HCT116 (cell line): ENCODE data around the gene DDX24. TPM values are rescaled to one million over a fixed set of nuclear protein-coding genes. Genes with fewer than 3 reads are reported as not detected.
A peak's percentile ranks its signal among the peaks of the same experiment; 100 is the strongest.

ENCODE experiments used
- ATAC-seq: fragments of 200-7000 bp; cut with Tn5 transposase; 2 replicates; pipeline ENCODE4 v1.9.1; 2020; ENCODE audit warnings: mild to moderate bottlenecking, moderate library complexity
- BruUV-seq: library from RNA; stranded (reverse); fragments of 400-500 nt; replicated peaks from 2 replicates; lab custom pipeline; 2021; lab: Mats Ljungman, UMichigan
- CTCF ChIA-PET: fragments of 300-600 bp; sonication (Branson Sonifier 250); formaldehyde crosslinking; loops from one replicate; lab custom pipeline; 2021; ENCODE audit warnings: antibody characterized with exemption; lab: Charles Lee
- POLR2A ChIA-PET: fragments of 300-600, 350-600 bp; sonication (Branson Sonifier 250); formaldehyde crosslinking; loops from one replicate; lab custom pipeline; 2021; ENCODE audit warnings: antibody characterized with exemption; lab: Charles Lee
- RAD21 ChIA-PET, 2 experiments: fragments of 300-600 bp; sonication (Branson Sonifier 250); formaldehyde crosslinking; loops; one replicate each; lab custom pipeline; 2023; ENCODE audit warnings: low total read pairs in 2 of 2; ENCODE audit not compliant: uncharacterized antibody in 2 of 2, unreplicated experiment in 2 of 2, low non-redundant PET in 1 of 2; lab: Charles Lee
- DNase-seq: peaks from one replicate; pipeline ENCODE4 v3.0.0-alpha.2; 2010; ENCODE audit warnings: low read depth, low spot score
- H2AFZ ChIP-seq: fragments of 200-600 bp; shearing (Covaris generic), sonication (generic); 2 replicates; pipeline ENCODE4 v1.6.1; 2017; ENCODE audit warnings: low read depth, mixed run types, mixed read lengths, antibody characterized with exemption, low read length; ENCODE audit not compliant: poor library complexity, severe bottlenecking
- H3K27ac ChIP-seq: 2 replicates; pipeline ENCODE4 v1.5.1; 2012; ENCODE audit warnings: low read depth, low read length
- H3K27me3 ChIP-seq: fragments of 200-600 bp; sonication (generic); 2 replicates; pipeline ENCODE4 v1.6.1; 2016; ENCODE audit warnings: mixed run types, low read length, mixed read lengths; ENCODE audit not compliant: insufficient read depth
- H3K36me3 ChIP-seq, 2 experiments: fragments of 200-500 bp in 1 of 2; fragments of 200-600 bp in 1 of 2; sonication (Bioruptor generic) in 1 of 2; sonication (generic) in 1 of 2; 2 replicates each; pipeline versions ENCODE4 v1.5.1 to v1.6.1; 2014 to 2016; ENCODE audit warnings: low read length in 2 of 2, inconsistent platforms in 1 of 2, mixed read lengths in 1 of 2, mixed run types in 1 of 2; ENCODE audit not compliant: insufficient read depth in 2 of 2, control insufficient read depth in 1 of 2
- H3K4me1 ChIP-seq, 2 experiments: fragments of 200-600 bp in 1 of 2; sonication (generic) in 1 of 2; 2 replicates each; pipeline versions ENCODE4 v1.5.1 to v1.6.1; 2012 to 2017; ENCODE audit warnings: low read length in 2 of 2, inconsistent platforms in 1 of 2, mild to moderate bottlenecking in 1 of 2, mixed read lengths in 1 of 2, mixed run types in 1 of 2, moderate library complexity in 1 of 2; ENCODE audit not compliant: insufficient read depth in 2 of 2, control insufficient read depth in 1 of 2
- H3K4me2 ChIP-seq: fragments of 200-600 bp; sonication (generic); 2 replicates; pipeline ENCODE4 v1.6.1; 2017; ENCODE audit warnings: mixed run types, low read length, mixed read lengths
- H3K4me3 ChIP-seq, 2 experiments: fragments of 200-600 bp in 1 of 2; sonication (generic) in 1 of 2; replicated peaks in 1 of 2; 2 replicates each; pipeline ENCODE4 v1.5.1; 2011 to 2016; ENCODE audit warnings: low read length in 2 of 2, control low read depth in 1 of 2, low read depth in 1 of 2, mild to moderate bottlenecking in 1 of 2, mixed read lengths in 1 of 2, mixed run types in 1 of 2
- H3K79me2 ChIP-seq: fragments of 200-600 bp; sonication (generic); 2 replicates; pipeline ENCODE4 v1.6.1; 2017; ENCODE audit warnings: mild to moderate bottlenecking, mixed run types, low read length, moderate library complexity, mixed read lengths; ENCODE audit not compliant: insufficient read depth
- H3K9ac ChIP-seq: fragments of 200-600 bp; sonication (generic); 2 replicates; pipeline ENCODE4 v1.6.1; 2016; ENCODE audit warnings: low read length, mixed read lengths
- H3K9me2 ChIP-seq: fragments of 200-600 bp; sonication (generic), shearing (Covaris generic); 2 replicates; pipeline ENCODE4 v1.6.1; 2017; ENCODE audit warnings: mixed run types, mild to moderate bottlenecking, moderate library complexity; ENCODE audit not compliant: insufficient read depth
- H3K9me3 ChIP-seq, 2 experiments: fragments of 200-500 bp in 1 of 2; fragments of 200-600 bp in 1 of 2; sonication (Bioruptor generic) in 1 of 2; sonication (generic) in 1 of 2; 2 replicates each; pipeline ENCODE4 v1.6.1; 2014 to 2017; ENCODE audit warnings: low read length in 2 of 2, mixed read lengths in 2 of 2, inconsistent platforms in 1 of 2, low read depth in 1 of 2, mild to moderate bottlenecking in 1 of 2, mixed run types in 1 of 2, moderate library complexity in 1 of 2; ENCODE audit not compliant: control insufficient read depth in 1 of 2, insufficient read depth in 1 of 2
- H4K20me1 ChIP-seq: fragments of 200-600 bp; sonication (generic), shearing (Covaris generic); 2 replicates; pipeline ENCODE4 v1.6.1; 2017; ENCODE audit warnings: mixed run types, mild to moderate bottlenecking, moderate library complexity; ENCODE audit not compliant: insufficient read depth
- CEBPB ChIP-seq: IDR thresholded peaks from 2 replicates; pipeline ENCODE4 v1.6.1; 2012; ENCODE audit warnings: low read depth
- EGR1 ChIP-seq: IDR thresholded peaks from 2 replicates; pipeline ENCODE4 v1.6.1; 2012; ENCODE audit warnings: low read depth
- ELF1 ChIP-seq: IDR thresholded peaks from 2 replicates; pipeline ENCODE4 v1.6.1; 2012; ENCODE audit warnings: low read depth, borderline replicate concordance
- EZH2phosphoT487 ChIP-seq: fragments of 200-600 bp; IDR thresholded peaks from 2 replicates; pipeline ENCODE4 v1.6.1; 2018; ENCODE audit warnings: antibody characterized with exemption, borderline replicate concordance
- FOSL1 ChIP-seq: IDR thresholded peaks from 2 replicates; pipeline ENCODE4 v1.6.1; 2012; ENCODE audit warnings: low read depth
- JUND ChIP-seq: IDR thresholded peaks from 2 replicates; pipeline ENCODE4 v1.6.1; 2012
- MAX ChIP-seq: IDR thresholded peaks from 2 replicates; pipeline ENCODE4 v1.6.1; 2012
- POLR2AphosphoS5 ChIP-seq: IDR thresholded peaks from 2 replicates; pipeline ENCODE4 v1.6.1; 2011; ENCODE audit warnings: mild to moderate bottlenecking, low read depth, low read length, moderate library complexity
- RAD21 ChIP-seq: IDR thresholded peaks from 2 replicates; pipeline ENCODE4 v1.6.1; 2012; ENCODE audit warnings: low read depth, mild to moderate bottlenecking
- REST ChIP-seq: IDR thresholded peaks from 2 replicates; pipeline ENCODE4 v1.6.1; 2012; ENCODE audit warnings: low read depth
- SIN3A ChIP-seq: IDR thresholded peaks from 2 replicates; pipeline ENCODE4 v1.6.1; 2012; ENCODE audit warnings: low read depth
- SP1 ChIP-seq: IDR thresholded peaks from 2 replicates; pipeline ENCODE4 v1.6.1; 2012; ENCODE audit warnings: low read depth
- SRF ChIP-seq: IDR thresholded peaks from 2 replicates; pipeline ENCODE4 v1.6.1; 2012; ENCODE audit warnings: low read depth
- TCF7L2 ChIP-seq: IDR thresholded peaks from 2 replicates; pipeline ENCODE4 v1.7.0; 2011; ENCODE audit warnings: borderline replicate concordance, inconsistent platforms; ENCODE audit not compliant: insufficient read depth, insufficient read length; ENCODE audit errors: extremely low read depth
- YY1 ChIP-seq: IDR thresholded peaks from 2 replicates; pipeline ENCODE4 v1.6.1; 2011; ENCODE audit warnings: low read length, low read depth, moderate library complexity, mild to moderate bottlenecking; ENCODE audit not compliant: insufficient replicate concordance; ENCODE audit errors: extremely low read depth
- ZBTB33 ChIP-seq: IDR thresholded peaks from 2 replicates; pipeline ENCODE4 v1.6.1; 2011; ENCODE audit warnings: mild to moderate bottlenecking, low read length, moderate library complexity; ENCODE audit not compliant: insufficient replicate concordance; ENCODE audit errors: extremely low read depth
- ZFX ChIP-seq: fragments of 450-650 bp; IDR thresholded peaks from 2 replicates; pipeline ENCODE4 v1.6.1; 2017
- ZNF274 ChIP-seq: fragments of 200-500 bp; sonication (Bioruptor generic); IDR thresholded peaks from 2 replicates; pipeline ENCODE4 v1.6.1; 2014; ENCODE audit warnings: mild to moderate bottlenecking, low read depth, low read length, inconsistent platforms
- intact Hi-C: fragments of 100-400 bp; cut with micrococcal nuclease; formaldehyde crosslinking; loops from 2 replicates; pipeline ENCODE4 v1.10.0; 2022
- total RNA-seq: library from RNA; stranded (reverse); gene quantifications from one replicate; pipeline ENCODE4 v1.2.1, GENCODE V29; 2021; ENCODE audit not compliant: unreplicated experiment
- TF ChIP-seq, protein P1 (sequence below), 3 experiments: fragments of 200-600 bp in 1 of 3; sonication (generic) in 1 of 3; IDR thresholded peaks in 2 of 3; conservative IDR thresholded peaks in 1 of 3; 2 replicates each; pipeline ENCODE4 v1.5.1; 2012 to 2017; ENCODE audit warnings: low read depth in 2 of 3, low read length in 2 of 3, antibody characterized with exemption in 1 of 3, borderline replicate concordance in 1 of 3, control low read depth in 1 of 3, mild to moderate bottlenecking in 1 of 3, mixed read lengths in 1 of 3, mixed run types in 1 of 3, moderate library complexity in 1 of 3; ENCODE audit not compliant: insufficient read depth in 1 of 3

DDX24 gene
- total RNA-seq, 1 experiment from 2014 or later: 169 TPM

DNA sequence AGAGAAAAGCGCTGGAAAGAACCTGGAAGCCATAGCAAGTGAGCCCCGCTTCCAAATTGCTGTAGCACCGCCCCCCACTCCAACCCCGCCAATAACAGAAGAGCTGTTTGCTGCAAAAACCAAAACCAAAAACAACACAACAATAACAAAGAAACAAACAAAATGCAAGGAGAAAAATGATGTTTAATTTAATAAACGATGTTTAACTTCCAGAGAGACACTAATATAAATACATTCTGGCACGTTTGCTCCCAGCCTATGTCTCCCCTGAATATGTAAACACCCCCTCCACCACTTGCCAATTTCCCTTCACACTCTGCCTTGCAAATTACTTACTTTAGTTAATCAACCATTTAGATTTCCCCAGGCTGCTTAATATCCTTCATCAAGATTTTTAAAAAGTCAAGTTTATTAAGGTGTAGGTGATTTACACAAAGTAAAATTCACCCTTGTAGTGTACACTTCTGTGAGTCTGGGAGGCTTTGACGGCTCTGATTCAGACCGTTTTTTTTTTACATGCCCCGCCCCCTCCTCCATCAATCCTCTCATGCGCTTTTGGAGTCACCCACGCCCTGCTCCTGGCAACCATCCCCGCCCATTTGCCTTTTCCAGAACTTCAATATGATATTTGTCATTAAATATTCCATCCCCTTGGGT, 48.9 kb upstream of the DDX24 start:
- CTCF ChIA-PET: interaction anchor here (0.7 to 2.3 kb wide), 2 partner anchors 94 to 190 kb away, joined by 5 to 10 read pairs; no protein-coding TSS in a partner anchor
- Histone ChIP-seq H3K27me3 (no peaks in the 10 kb centered on the region), H3K4me1 (peaks cover 6 to 22% of the 10 kb centered on the region in 2 experiments; a peak in 3 of 4 replicates), H3K9me3 (no peaks in the 10 kb centered on the region), H3K4me3 (peak overlapping the region; percentile 69 to 82), H3K4me2 (peak overlapping the region; percentile 87), H3K9me2 (no peaks in the 10 kb centered on the region), H3K27ac (no peak overlapping the region), H4K20me1 (no peaks in the 10 kb centered on the region), H3K36me3 (no peaks in the 10 kb centered on the region), H3K79me2 (no peaks in the 10 kb centered on the region), H3K9ac (peak overlapping the region; percentile 67), H2AFZ (peak overlapping the region; percentile 99)
- ATAC-seq (peak; percentile 67), DNase-seq (peak; percentile 56)
- intact Hi-C loops: loop anchor here (10.0 kb wide), 2 partner anchors 405 to 555 kb away; no protein-coding TSS in a partner anchor
- RAD21 ChIA-PET: interaction anchor here in 1 of 2 experiments (0.7 to 1.7 kb wide), 2 partner anchors 79 to 94 kb away, joined by 3 read pairs; no protein-coding TSS in a partner anchor
- BruUV-seq: no TSS peak
- POLR2A ChIA-PET: interaction anchor here (0.6 kb wide), 1 partner anchor 43 kb away, joined by 3 read pairs; no protein-coding TSS in a partner anchor
- no peak for TF ChIP-seq SP1
- no peak for TF ChIP-seq TCF7L2
- peak; percentile 18 for TF ChIP-seq YY1
- no peak for TF ChIP-seq CEBPB
- no peak for TF ChIP-seq ZBTB33
- no peak for TF ChIP-seq EZH2phosphoT487
- TF ChIP-seq, protein P1, sequence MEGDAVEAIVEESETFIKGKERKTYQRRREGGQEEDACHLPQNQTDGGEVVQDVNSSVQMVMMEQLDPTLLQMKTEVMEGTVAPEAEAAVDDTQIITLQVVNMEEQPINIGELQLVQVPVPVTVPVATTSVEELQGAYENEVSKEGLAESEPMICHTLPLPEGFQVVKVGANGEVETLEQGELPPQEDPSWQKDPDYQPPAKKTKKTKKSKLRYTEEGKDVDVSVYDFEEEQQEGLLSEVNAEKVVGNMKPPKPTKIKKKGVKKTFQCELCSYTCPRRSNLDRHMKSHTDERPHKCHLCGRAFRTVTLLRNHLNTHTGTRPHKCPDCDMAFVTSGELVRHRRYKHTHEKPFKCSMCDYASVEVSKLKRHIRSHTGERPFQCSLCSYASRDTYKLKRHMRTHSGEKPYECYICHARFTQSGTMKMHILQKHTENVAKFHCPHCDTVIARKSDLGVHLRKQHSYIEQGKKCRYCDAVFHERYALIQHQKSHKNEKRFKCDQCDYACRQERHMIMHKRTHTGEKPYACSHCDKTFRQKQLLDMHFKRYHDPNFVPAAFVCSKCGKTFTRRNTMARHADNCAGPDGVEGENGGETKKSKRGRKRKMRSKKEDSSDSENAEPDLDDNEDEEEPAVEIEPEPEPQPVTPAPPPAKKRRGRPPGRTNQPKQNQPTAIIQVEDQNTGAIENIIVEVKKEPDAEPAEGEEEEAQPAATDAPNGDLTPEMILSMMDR (IDR thresholded peaks at IDR 0.05 in 2 of 3, conservative IDR thresholded peaks at IDR 0.05 in 1 of 3; ENCODE audit: borderline replicate concordance in 1 of 3, insufficient read depth in 1 of 3, low read depth in 2 of 3, low read length in 2 of 3): no peak; a peak in 1 of 6 replicates
- TF ChIP-seq SRF: no peak
- no peak for TF ChIP-seq ZFX
- no peak; the same call in 1 of the 2 replicates for TF ChIP-seq RAD21
- TF ChIP-seq ELF1: no peak
- TF ChIP-seq EGR1: peak; percentile 70
- TF ChIP-seq MAX: peak; percentile 17; the same call in 1 of the 2 replicates
- TF ChIP-seq POLR2AphosphoS5: no peak
- TF ChIP-seq SIN3A: no peak
- no peak for TF ChIP-seq REST
- TF ChIP-seq JUND: no peak
- TF ChIP-seq ZNF274: no peak
- TF ChIP-seq FOSL1: no peak
